HL-60 (cell line): ENCODE data around the gene CRYBB3.

Experiments
- DNase-seq, 2 experiments: peaks; one replicate each; pipeline ENCODE4 v3.0.0-alpha.2; 2010 to 2020; ENCODE audit warnings: low read depth in 1 of 2, low spot score in 1 of 2
- H3K27ac ChIP-seq: fragments of 250-450 bp; sonication (Bioruptor Pico); replicated peaks from 2 replicates; pipeline ENCODE4 v1.5.1; 2020; ENCODE audit warnings: mild to moderate bottlenecking, moderate library complexity
- H3K27me3 ChIP-seq: fragments of 250-450 bp; sonication (Bioruptor Pico); 2 replicates; pipeline ENCODE4 v1.5.1; 2021; ENCODE audit warnings: mild to moderate bottlenecking, moderate library complexity; ENCODE audit not compliant: insufficient read depth, poor library complexity, severe bottlenecking
- H3K4me3 ChIP-seq: replicated peaks from 2 replicates; pipeline ENCODE4 v1.5.1; 2011; ENCODE audit warnings: mild to moderate bottlenecking, control low read depth, low read length; ENCODE audit not compliant: insufficient read depth
- GABPA ChIP-seq: IDR thresholded peaks from 2 replicates; pipeline ENCODE4 v1.6.1; 2012; ENCODE audit warnings: low read depth
- POLR2AphosphoS5 ChIP-seq: IDR thresholded peaks from 2 replicates; pipeline ENCODE4 v1.6.1; 2012; ENCODE audit warnings: low read depth
- SPI1 ChIP-seq: IDR thresholded peaks from 2 replicates; pipeline ENCODE4 v1.6.1; 2012; ENCODE audit warnings: low read depth, mild to moderate bottlenecking, borderline replicate concordance
- TF ChIP-seq, protein P1 (sequence below): IDR thresholded peaks from 2 replicates; pipeline ENCODE4 v1.6.1; 2012; ENCODE audit warnings: low read depth; ENCODE audit not compliant: insufficient replicate concordance
- TF ChIP-seq, protein P2 (sequence below): IDR thresholded peaks from one replicate; pipeline ENCODE4 v1.5.1; 2011; ENCODE audit warnings: low read length, control low read depth, inconsistent platforms; ENCODE audit not compliant: insufficient read depth

The CRYBB3 gene

DNA sequence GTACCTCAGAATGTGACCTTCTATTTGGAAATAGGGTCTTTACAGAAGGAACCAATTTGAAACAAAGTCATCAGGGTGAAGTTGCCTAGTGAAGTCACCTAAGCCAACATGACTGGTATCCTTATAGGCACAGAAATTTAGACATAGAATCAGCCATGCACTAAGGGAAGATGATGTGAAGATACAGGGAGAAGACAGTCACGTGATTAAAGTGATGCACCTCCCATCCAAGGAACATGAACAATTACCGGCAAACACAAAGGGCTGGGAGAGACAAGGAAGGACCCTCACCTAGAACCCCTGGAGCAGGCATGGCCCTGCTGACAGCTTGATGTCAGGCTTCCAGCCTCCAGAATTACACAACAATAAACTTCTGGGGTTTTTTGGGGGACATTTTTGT is 16.6 kb downstream of the CRYBB3 start:
- no peak for DNase-seq
- H3K27me3 ChIP-seq = no peaks in the 10 kb centered on the region
- no peak overlapping the region for H3K27ac ChIP-seq
- TF ChIP-seq GABPA = no peak
- no peak for TF ChIP-seq SPI1
- TF ChIP-seq, protein P1, sequence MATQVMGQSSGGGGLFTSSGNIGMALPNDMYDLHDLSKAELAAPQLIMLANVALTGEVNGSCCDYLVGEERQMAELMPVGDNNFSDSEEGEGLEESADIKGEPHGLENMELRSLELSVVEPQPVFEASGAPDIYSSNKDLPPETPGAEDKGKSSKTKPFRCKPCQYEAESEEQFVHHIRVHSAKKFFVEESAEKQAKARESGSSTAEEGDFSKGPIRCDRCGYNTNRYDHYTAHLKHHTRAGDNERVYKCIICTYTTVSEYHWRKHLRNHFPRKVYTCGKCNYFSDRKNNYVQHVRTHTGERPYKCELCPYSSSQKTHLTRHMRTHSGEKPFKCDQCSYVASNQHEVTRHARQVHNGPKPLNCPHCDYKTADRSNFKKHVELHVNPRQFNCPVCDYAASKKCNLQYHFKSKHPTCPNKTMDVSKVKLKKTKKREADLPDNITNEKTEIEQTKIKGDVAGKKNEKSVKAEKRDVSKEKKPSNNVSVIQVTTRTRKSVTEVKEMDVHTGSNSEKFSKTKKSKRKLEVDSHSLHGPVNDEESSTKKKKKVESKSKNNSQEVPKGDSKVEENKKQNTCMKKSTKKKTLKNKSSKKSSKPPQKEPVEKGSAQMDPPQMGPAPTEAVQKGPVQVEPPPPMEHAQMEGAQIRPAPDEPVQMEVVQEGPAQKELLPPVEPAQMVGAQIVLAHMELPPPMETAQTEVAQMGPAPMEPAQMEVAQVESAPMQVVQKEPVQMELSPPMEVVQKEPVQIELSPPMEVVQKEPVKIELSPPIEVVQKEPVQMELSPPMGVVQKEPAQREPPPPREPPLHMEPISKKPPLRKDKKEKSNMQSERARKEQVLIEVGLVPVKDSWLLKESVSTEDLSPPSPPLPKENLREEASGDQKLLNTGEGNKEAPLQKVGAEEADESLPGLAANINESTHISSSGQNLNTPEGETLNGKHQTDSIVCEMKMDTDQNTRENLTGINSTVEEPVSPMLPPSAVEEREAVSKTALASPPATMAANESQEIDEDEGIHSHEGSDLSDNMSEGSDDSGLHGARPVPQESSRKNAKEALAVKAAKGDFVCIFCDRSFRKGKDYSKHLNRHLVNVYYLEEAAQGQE = no peak
- TF ChIP-seq POLR2AphosphoS5 = no peak
- TF ChIP-seq, protein P2, sequence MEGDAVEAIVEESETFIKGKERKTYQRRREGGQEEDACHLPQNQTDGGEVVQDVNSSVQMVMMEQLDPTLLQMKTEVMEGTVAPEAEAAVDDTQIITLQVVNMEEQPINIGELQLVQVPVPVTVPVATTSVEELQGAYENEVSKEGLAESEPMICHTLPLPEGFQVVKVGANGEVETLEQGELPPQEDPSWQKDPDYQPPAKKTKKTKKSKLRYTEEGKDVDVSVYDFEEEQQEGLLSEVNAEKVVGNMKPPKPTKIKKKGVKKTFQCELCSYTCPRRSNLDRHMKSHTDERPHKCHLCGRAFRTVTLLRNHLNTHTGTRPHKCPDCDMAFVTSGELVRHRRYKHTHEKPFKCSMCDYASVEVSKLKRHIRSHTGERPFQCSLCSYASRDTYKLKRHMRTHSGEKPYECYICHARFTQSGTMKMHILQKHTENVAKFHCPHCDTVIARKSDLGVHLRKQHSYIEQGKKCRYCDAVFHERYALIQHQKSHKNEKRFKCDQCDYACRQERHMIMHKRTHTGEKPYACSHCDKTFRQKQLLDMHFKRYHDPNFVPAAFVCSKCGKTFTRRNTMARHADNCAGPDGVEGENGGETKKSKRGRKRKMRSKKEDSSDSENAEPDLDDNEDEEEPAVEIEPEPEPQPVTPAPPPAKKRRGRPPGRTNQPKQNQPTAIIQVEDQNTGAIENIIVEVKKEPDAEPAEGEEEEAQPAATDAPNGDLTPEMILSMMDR = no peak
- H3K4me3 ChIP-seq = no peak overlapping the region

DNA sequence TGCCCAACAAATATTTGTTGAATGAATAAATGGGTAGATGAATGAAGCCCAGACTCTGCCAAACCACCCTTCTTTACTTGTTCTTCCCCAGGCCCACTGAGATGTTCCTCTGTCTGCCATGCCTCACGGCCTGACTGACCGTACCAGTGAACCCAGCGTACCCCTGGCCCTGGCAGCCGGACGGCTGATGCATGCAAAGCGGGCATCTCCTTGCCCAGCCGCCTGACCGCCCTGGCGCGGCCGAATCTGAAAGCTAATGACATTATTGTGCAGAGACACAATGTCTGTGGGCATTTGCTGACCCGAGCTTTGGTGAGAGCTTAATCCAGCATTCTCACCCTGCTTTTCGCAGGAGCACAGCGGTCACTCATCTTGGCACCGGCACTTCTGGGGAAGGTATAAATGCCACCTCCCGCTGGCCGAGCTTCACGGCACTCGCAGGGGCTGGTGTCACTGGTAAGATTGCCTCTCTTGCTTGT is 19.6 kb downstream of the CRYBB3 start, which contains the start of gene CRYBB2:
Gene CRYBB2, plus strand, starts transcription at position 429 of the 479 bp plus-strand sequence. CDS start 1,791 bp downstream, outside the sequence.
- H3K27me3 ChIP-seq = no peaks in the 10 kb centered on the region
- no peak within 1 kb of the TSS for H3K27ac ChIP-seq
- H3K4me3 ChIP-seq = no peak within 1 kb of the TSS
- no peak for DNase-seq
- TF ChIP-seq POLR2AphosphoS5 (no peak), SPI1 (no peak), GABPA (no peak)
- TF ChIP-seq, protein P1 = no peak
- TF ChIP-seq, protein P2 = no peak

DNA sequence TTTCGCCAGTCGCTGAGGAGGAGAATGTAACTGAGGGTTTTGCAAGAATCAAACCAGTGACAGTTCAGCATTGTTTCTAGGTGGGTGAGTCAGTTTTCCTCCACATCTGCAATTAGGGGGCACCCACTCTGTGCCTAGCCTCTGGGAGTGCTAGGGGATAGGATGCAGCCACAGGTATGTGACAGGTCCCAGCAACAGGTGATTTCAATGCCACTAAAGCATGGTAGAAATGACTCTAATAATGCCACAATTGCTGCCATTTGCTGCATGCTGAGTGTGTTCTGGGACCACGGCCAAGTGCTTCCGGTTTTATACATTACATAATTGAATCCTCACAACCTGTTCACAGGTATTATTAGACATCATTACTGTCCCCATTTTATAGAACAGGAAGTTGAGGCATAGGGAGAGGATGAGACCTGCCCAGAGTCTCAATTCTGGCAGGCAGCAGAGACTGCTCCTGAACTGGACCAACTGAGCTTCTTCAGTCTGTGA is 20.3 kb downstream of the CRYBB3 start:
- DNase-seq = no peak
- H3K27ac ChIP-seq = no peak overlapping the region
- TF ChIP-seq, protein P1 = no peak
- TF ChIP-seq POLR2AphosphoS5 (no peak), SPI1 (no peak), GABPA (no peak)
- TF ChIP-seq, protein P2 = no peak
- H3K27me3 ChIP-seq = no peaks in the 10 kb centered on the region
- no peak overlapping the region for H3K4me3 ChIP-seq
